SK-N-SH (cell line): Measurements from ENCODE around the gene KIF25. TPM values are rescaled to one million over a fixed set of nuclear protein-coding genes. Genes with fewer than 3 reads are reported as not detected.

ENCODE experiments used
- CTCF ChIA-PET: fragments of 300-600, 350-600 bp; formaldehyde crosslinking; extraction: SDS; loops from one replicate; lab custom pipeline; 2021; lab: Yijun Ruan, JAX
- POLR2A ChIA-PET: fragments of 350-600 bp; sonication (Branson Sonifier 250); formaldehyde crosslinking; extraction: SDS; loops from one replicate; lab custom pipeline; 2020; ENCODE audit warnings: antibody characterized with exemption, inconsistent platforms; lab: Yijun Ruan, JAX
- DNase-seq: peaks from one replicate; pipeline ENCODE4 v3.0.0; 2012
- H2AFZ ChIP-seq: fragments of 200-600 bp; sonication (generic); 2 replicates; pipeline ENCODE4 v1.8.1; 2016; ENCODE audit warnings: antibody characterized with exemption, mild to moderate bottlenecking, low read depth
- H3F3A ChIP-seq: fragments of 200-600 bp; sonication (generic); replicated peaks from 2 replicates; pipeline ENCODE3; 2016; ENCODE audit warnings: antibody characterized with exemption, mild to moderate bottlenecking; ENCODE audit not compliant: insufficient read depth
- H3K27ac ChIP-seq, 2 experiments: fragments of 200-500 bp in 1 of 2; fragments of 200-600 bp in 1 of 2; sonication (Bioruptor generic) in 1 of 2; sonication (generic), shearing (Covaris generic) in 1 of 2; 2 replicates each; pipeline versions ENCODE4 v1.5.1 to v1.6.1; 2014 to 2016; ENCODE audit warnings: low read depth in 2 of 2, inconsistent platforms in 1 of 2, low read length in 1 of 2, mild to moderate bottlenecking in 1 of 2, mixed read lengths in 1 of 2
- H3K27me3 ChIP-seq: fragments of 200-600 bp; sonication (generic), shearing (Covaris generic); 2 replicates; pipeline ENCODE4 v1.6.1; 2016; ENCODE audit warnings: mixed run types; ENCODE audit not compliant: insufficient read depth
- H3K36me3 ChIP-seq, 2 experiments: fragments of 200-500 bp in 1 of 2; fragments of 200-600 bp in 1 of 2; sonication (Bioruptor generic) in 1 of 2; sonication (generic) in 1 of 2; replicated peaks in 1 of 2; 2 replicates each; pipeline versions ENCODE3 to v1.5.1; 2014 to 2016; ENCODE audit warnings: low read length in 1 of 2, mild to moderate bottlenecking in 1 of 2; ENCODE audit not compliant: insufficient read depth in 2 of 2, control insufficient read depth in 1 of 2
- H3K4me1 ChIP-seq, 2 experiments: fragments of 200-500 bp in 1 of 2; fragments of 200-600 bp in 1 of 2; sonication (Bioruptor generic) in 1 of 2; sonication (generic), shearing (Covaris generic) in 1 of 2; 2 replicates each; pipeline versions ENCODE4 v1.5.1 to v1.6.1; 2014 to 2016; ENCODE audit warnings: low read depth in 1 of 2, low read length in 1 of 2, mixed run types in 1 of 2; ENCODE audit not compliant: insufficient read depth in 2 of 2, control insufficient read depth in 1 of 2
- H3K4me2 ChIP-seq: fragments of 200-600 bp; sonication (generic), shearing (Covaris generic); 2 replicates; pipeline ENCODE4 v1.6.1; 2017; ENCODE audit warnings: mixed run types
- H3K4me3 ChIP-seq, 2 experiments: fragments of 200-500 bp in 1 of 2; fragments of 200-600 bp in 1 of 2; sonication (Bioruptor generic) in 1 of 2; sonication (generic), shearing (Covaris generic) in 1 of 2; 2 replicates each; pipeline versions ENCODE4 v1.5.1 to v1.8.1; 2014 to 2016; ENCODE audit warnings: low read depth in 2 of 2, inconsistent platforms in 1 of 2, low read length in 1 of 2, mild to moderate bottlenecking in 1 of 2, mixed read lengths in 1 of 2, moderate library complexity in 1 of 2
- H3K79me2 ChIP-seq: fragments of 200-600 bp; sonication (generic); 2 replicates; pipeline ENCODE4 v1.8.1; 2017; ENCODE audit warnings: mild to moderate bottlenecking; ENCODE audit not compliant: insufficient read depth
- H3K9ac ChIP-seq: fragments of 200-600 bp; sonication (generic); 2 replicates; pipeline ENCODE4 v1.6.1; 2017; ENCODE audit warnings: mixed run types
- H3K9me2 ChIP-seq: fragments of 200-600 bp; sonication (generic); 2 replicates; pipeline ENCODE4 v1.6.1; 2017; ENCODE audit warnings: mixed run types
- H3K9me3 ChIP-seq: fragments of 200-600 bp; sonication (generic); 2 replicates; pipeline ENCODE4 v1.6.1; 2017; ENCODE audit warnings: mixed run types, mild to moderate bottlenecking, moderate library complexity
- H4K20me1 ChIP-seq: fragments of 200-600 bp; sonication (generic); 2 replicates; pipeline ENCODE4 v1.6.1; 2017; ENCODE audit warnings: mild to moderate bottlenecking, mixed run types; ENCODE audit not compliant: insufficient read depth
- CHD2 ChIP-seq: fragments of 150-350 bp; IDR thresholded peaks from 2 replicates; pipeline ENCODE4 v1.6.1; 2018; ENCODE audit warnings: low read length; ENCODE audit not compliant: partially characterized antibody
- EP300 ChIP-seq, 2 experiments: IDR thresholded peaks; 2 replicates each; pipeline versions ENCODE4 v1.4.0 to v1.6.1; 2012; ENCODE audit warnings: borderline replicate concordance in 1 of 2, low read depth in 1 of 2, low read length in 1 of 2
- EZH2phosphoT487 ChIP-seq: fragments of 200-600 bp; sonication (generic); IDR thresholded peaks from 2 replicates; pipeline ENCODE4 v1.6.1; 2017; ENCODE audit warnings: low read depth, mixed run types, mild to moderate bottlenecking, antibody characterized with exemption, moderate library complexity, borderline replicate concordance
- FOSL2 ChIP-seq: IDR thresholded peaks from 2 replicates; pipeline ENCODE4 v1.4.0; 2012; ENCODE audit warnings: low read depth, mild to moderate bottlenecking, moderate library complexity, borderline replicate concordance
- FOXJ3 ChIP-seq: sonication (generic); formaldehyde crosslinking; IDR thresholded peaks from 2 replicates; pipeline ENCODE4 v1.5.1; 2020; ENCODE audit warnings: mild to moderate bottlenecking, missing genetic modification reagents
- FOXM1 ChIP-seq: IDR thresholded peaks from 2 replicates; pipeline ENCODE4 v1.4.0; 2012; ENCODE audit warnings: low read depth, mild to moderate bottlenecking
- GABPA ChIP-seq: IDR thresholded peaks from 2 replicates; pipeline ENCODE4 v1.4.0; 2012; ENCODE audit warnings: low read depth, mild to moderate bottlenecking
- IRF3 ChIP-seq: fragments of 150-350 bp; IDR thresholded peaks from 2 replicates; pipeline ENCODE4 v1.6.1; 2016; ENCODE audit warnings: mild to moderate bottlenecking, low read depth, low read length
- JUND ChIP-seq: IDR thresholded peaks from 2 replicates; pipeline ENCODE4 v1.4.0; 2012
- MAX ChIP-seq: IDR thresholded peaks from 2 replicates; pipeline ENCODE4 v1.4.0; 2012; ENCODE audit warnings: low read depth
- NFIC ChIP-seq: IDR thresholded peaks from 2 replicates; pipeline ENCODE4 v1.4.0; 2012; ENCODE audit warnings: borderline replicate concordance
- NRF1 ChIP-seq: IDR thresholded peaks from 2 replicates; pipeline ENCODE4 v1.6.1; 2012; ENCODE audit warnings: low read depth, mild to moderate bottlenecking, low read length
- PBX3 ChIP-seq: IDR thresholded peaks from 2 replicates; pipeline ENCODE4; 2012
- POLR2AphosphoS5 ChIP-seq: IDR thresholded peaks from 2 replicates; pipeline ENCODE4 v1.6.1; 2012; ENCODE audit warnings: low read depth, low read length
- RAD21 ChIP-seq: IDR thresholded peaks from 2 replicates; pipeline ENCODE4 v1.6.1; 2012; ENCODE audit warnings: mild to moderate bottlenecking, low read length
- RFX5 ChIP-seq: IDR thresholded peaks from 2 replicates; pipeline ENCODE4 v1.6.1; 2012; ENCODE audit warnings: mild to moderate bottlenecking, improper control_type of control experiment, low read length
- RXRA ChIP-seq: IDR thresholded peaks from 2 replicates; pipeline ENCODE4 v1.4.0; 2012; ENCODE audit warnings: low read depth, mild to moderate bottlenecking, borderline replicate concordance
- SMC3 ChIP-seq: IDR thresholded peaks from 2 replicates; pipeline ENCODE4 v1.6.1; 2012; ENCODE audit warnings: low read depth, low read length, improper control_type of control experiment
- TAF1 ChIP-seq: IDR thresholded peaks from 2 replicates; pipeline ENCODE4 v1.6.1; 2012; ENCODE audit warnings: low read depth, mild to moderate bottlenecking, low read length, moderate library complexity, borderline replicate concordance
- YY1 ChIP-seq: IDR thresholded peaks from 2 replicates; pipeline ENCODE4 v1.4.0; 2012; ENCODE audit warnings: low read depth, mild to moderate bottlenecking
- ZBTB33 ChIP-seq: IDR thresholded peaks from 2 replicates; pipeline ENCODE4 v1.4.0; 2012; ENCODE audit warnings: low read depth, borderline replicate concordance
- WGBS: methylation state at CpG from one replicate; pipeline ENCODE4 v1.1.6; 2017; ENCODE audit warnings: low lambda C conversion rate; 5-methylcytosine and 5-hydroxymethylcytosine counted together
- polyA plus RNA-seq, 3 experiments: library from polyadenylated mRNA; depleted of rRNA; stranded (reverse); fragments of >200 nt; gene quantifications; 2 replicates each; pipeline ENCODE4 v1.2.3, GENCODE V29; 2012

Gene KIF25
- polyA plus RNA-seq, 1 of the 3 experiments (the other 2 are of a cell fraction), result not detected

- CTCF ChIA-PET, result interaction anchor here (1.0 to 1.3 kb wide), 2 partner anchors 36 to 41 kb away, joined by 3 read pairs; no protein-coding TSS in a partner anchor
- Histone ChIP-seq H3K9me3 (no peaks in the 10 kb centered on the region), H2AFZ (no peak overlapping the region)
- DNase-seq, result no peak
- TF ChIP-seq FOSL2 (no peak), RXRA (no peak), EP300 (IDR thresholded peaks at IDR 0.05; ENCODE audit: borderline replicate concordance in 1 of 2, low read depth in 1 of 2, low read length in 1 of 2) (no peak), RFX5 (no peak), JUND (no peak), NFIC (no peak), YY1 (no peak), RAD21 (no peak), FOXJ3 (CRISPR knock-in tag) (no peak), CHD2 (no peak), POLR2AphosphoS5 (no peak), MAX (no peak), NRF1 (no peak), EZH2phosphoT487 (no peak), PBX3 (no peak), TAF1 (no peak)
- TF ChIP-seq, all 33 proteins: peak for 0
- H3K4me2 ChIP-seq, result no peak overlapping the region
- no peaks in the 10 kb centered on the region for H3K9me2 ChIP-seq
- no peaks in the 10 kb centered on the region for H3K79me2 ChIP-seq
- H3K4me3 ChIP-seq, result no peak overlapping the region
- no peak overlapping the region for H3K27ac ChIP-seq
- POLR2A ChIA-PET, result no interaction called here
- WGBS, result 68% methylated on average over 25 of the region's 26 CpGs
- H3K4me1 ChIP-seq, result no peaks in the 10 kb centered on the region
- no peaks in the 10 kb centered on the region for H3F3A ChIP-seq
- no peaks in the 10 kb centered on the region for H3K36me3 ChIP-seq
- H4K20me1 ChIP-seq, result no peaks in the 10 kb centered on the region
- no peak overlapping the region for H3K9ac ChIP-seq
- no peaks in the 10 kb centered on the region for H3K27me3 ChIP-seq
Observed at GRCh38 chr6:168081858-168082546, 84.5 kb downstream of the KIF25 start.

- Histone ChIP-seq H3K36me3 (no peaks in the 10 kb centered on the region), H3K9ac (no peak overlapping the region), H3K4me2 (no peak overlapping the region), H3K4me3 (no peak overlapping the region), H2AFZ (no peak overlapping the region), H3K4me1 (no peaks in the 10 kb centered on the region), H3F3A (no peaks in the 10 kb centered on the region), H3K9me2 (no peaks in the 10 kb centered on the region), H3K9me3 (no peaks in the 10 kb centered on the region), H4K20me1 (no peaks in the 10 kb centered on the region), H3K27ac (no peak overlapping the region), H3K79me2 (no peaks in the 10 kb centered on the region), H3K27me3 (no peaks in the 10 kb centered on the region)
- 68% methylated on average over 11 of the region's 17 CpGs for WGBS
- ChIA-PET POLR2A (no interaction called here), CTCF (interaction anchor here (1.0 kb wide), 1 partner anchor 35 kb away, joined by 3 read pairs; no protein-coding TSS in a partner anchor)
- no peak for DNase-seq
- no peak for TF ChIP-seq GABPA
- TF ChIP-seq RAD21, result no peak
- no peak for TF ChIP-seq FOSL2
- no peak for TF ChIP-seq CHD2
- no peak for TF ChIP-seq NFIC
- no peak for TF ChIP-seq SMC3
- no peak for TF ChIP-seq EP300 (IDR thresholded peaks at IDR 0.05; ENCODE audit: borderline replicate concordance in 1 of 2, low read depth in 1 of 2, low read length in 1 of 2)
- no peak for TF ChIP-seq RXRA
- TF ChIP-seq IRF3, result no peak
- TF ChIP-seq FOXM1, result no peak
- TF ChIP-seq ZBTB33, result no peak
Observed at GRCh38 chr6:168082860-168083513, 85.5 kb downstream of the KIF25 start.
